Right lobe of liver (tissue), 4 donors: ENCODE results near the gene VPS8.

Source experiments
- POLR2A ChIP-seq: fragments of 450-650 bp; IDR thresholded peaks from one replicate; pipeline ENCODE4 v1.6.1; 2017; ENCODE audit warnings: antibody characterized with exemption, mild to moderate bottlenecking
- TF ChIP-seq, protein P1 (sequence below), 4 donors: fragments of 200-600 bp in 3 of 4; fragments of 450-650 bp in 1 of 4; IDR thresholded peaks; one replicate each; pipeline versions ENCODE4 v1.5.1 to v1.8.0; 2016 to 2022; ENCODE audit warnings: antibody characterized with exemption in 4 of 4, mild to moderate bottlenecking in 2 of 4
- donor health status: DM: no; HTN: no; CAD: no.
- donor health status: DM: no; HTN: no; CAD: no.
- donor health status: DM: no; HTN: yes; CAD: no.

DNA sequence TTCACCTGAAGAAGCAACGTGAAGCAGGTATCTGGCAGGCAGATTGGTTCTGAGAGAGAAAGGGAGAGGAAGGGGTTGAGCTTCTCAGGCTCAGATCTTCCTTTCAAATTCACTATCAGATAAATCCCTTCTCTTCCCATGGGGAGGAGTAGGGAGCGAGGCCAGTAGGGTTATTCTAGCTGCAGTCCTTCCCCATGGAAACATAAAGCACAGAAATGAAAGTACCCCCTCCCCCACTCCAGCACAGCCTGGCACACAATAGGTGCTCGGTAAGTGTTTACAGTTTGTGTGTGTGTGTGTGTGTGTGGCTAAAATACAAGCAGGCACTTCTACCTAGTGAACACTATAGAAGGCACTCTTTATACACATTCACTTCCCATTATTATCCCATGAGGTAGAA, 20.8 kb upstream of the VPS8 start:
- TF ChIP-seq, protein P1, sequence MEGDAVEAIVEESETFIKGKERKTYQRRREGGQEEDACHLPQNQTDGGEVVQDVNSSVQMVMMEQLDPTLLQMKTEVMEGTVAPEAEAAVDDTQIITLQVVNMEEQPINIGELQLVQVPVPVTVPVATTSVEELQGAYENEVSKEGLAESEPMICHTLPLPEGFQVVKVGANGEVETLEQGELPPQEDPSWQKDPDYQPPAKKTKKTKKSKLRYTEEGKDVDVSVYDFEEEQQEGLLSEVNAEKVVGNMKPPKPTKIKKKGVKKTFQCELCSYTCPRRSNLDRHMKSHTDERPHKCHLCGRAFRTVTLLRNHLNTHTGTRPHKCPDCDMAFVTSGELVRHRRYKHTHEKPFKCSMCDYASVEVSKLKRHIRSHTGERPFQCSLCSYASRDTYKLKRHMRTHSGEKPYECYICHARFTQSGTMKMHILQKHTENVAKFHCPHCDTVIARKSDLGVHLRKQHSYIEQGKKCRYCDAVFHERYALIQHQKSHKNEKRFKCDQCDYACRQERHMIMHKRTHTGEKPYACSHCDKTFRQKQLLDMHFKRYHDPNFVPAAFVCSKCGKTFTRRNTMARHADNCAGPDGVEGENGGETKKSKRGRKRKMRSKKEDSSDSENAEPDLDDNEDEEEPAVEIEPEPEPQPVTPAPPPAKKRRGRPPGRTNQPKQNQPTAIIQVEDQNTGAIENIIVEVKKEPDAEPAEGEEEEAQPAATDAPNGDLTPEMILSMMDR (IDR thresholded peaks at IDR 0.05): no peak
- no peak for TF ChIP-seq POLR2A
